ENCODE measurements around the gene ADGRA3.

The ADGRA3 gene

GRCh38 chr4:22515888-22516541, at the start of gene ADGRA3:
TSS of gene ADGRA3 (minus strand) at chr4:22516066. CDS start at chr4:22515784, 282 bp downstream.
- DNase-seq = peak; percentile 78

GRCh38 chr4:22556495-22556894, 40.6 kb upstream of the ADGRA3 start:
- DNase-seq = no peak

GRCh38 chr4:22554670-22555069, 38.8 kb upstream of the ADGRA3 start:
- DNase-seq = no peak

GRCh38 chr4:22553560-22553959, 37.7 kb upstream of the ADGRA3 start:
- no peak for DNase-seq

GRCh38 chr4:22552812-22553211, 36.9 kb upstream of the ADGRA3 start:
- no peak for DNase-seq

GRCh38 chr4:22551550-22551949, 35.7 kb upstream of the ADGRA3 start:
- DNase-seq = no peak

- DNase-seq = no peak
Observed at GRCh38 chr4:22546299-22546698, 30.4 kb upstream of the ADGRA3 start.

GRCh38 chr4:22539251-22539650, 23.4 kb upstream of the ADGRA3 start:
- DNase-seq = no peak

GRCh38 chr4:22537864-22538263, 22.0 kb upstream of the ADGRA3 start:
- DNase-seq = no peak

GRCh38 chr4:22534374-22534773, 18.5 kb upstream of the ADGRA3 start:
- DNase-seq = no peak

- no peak for DNase-seq
Observed at GRCh38 chr4:22532896-22533295, 17.0 kb upstream of the ADGRA3 start.

- no peak for DNase-seq
Observed at GRCh38 chr4:22532117-22532516, 16.3 kb upstream of the ADGRA3 start.

- DNase-seq = no peak
Observed at GRCh38 chr4:22531311-22532019, 15.6 kb upstream of the ADGRA3 start.

- no peak for DNase-seq
Observed at GRCh38 chr4:22524895-22525294, 9.0 kb upstream of the ADGRA3 start.

GRCh38 chr4:22522706-22523501, 7.0 kb upstream of the ADGRA3 start:
- no peak for DNase-seq

- no peak for DNase-seq
Observed at GRCh38 chr4:22522206-22522605, 6.3 kb upstream of the ADGRA3 start.

GRCh38 chr4:22521240-22521639, 5.4 kb upstream of the ADGRA3 start:
- no peak for DNase-seq

GRCh38 chr4:22515145-22515887, 550 bp downstream of the ADGRA3 start:
- peak; percentile 79 for DNase-seq

GRCh38 chr4:22514481-22514880, 1.4 kb downstream of the ADGRA3 start:
- no peak for DNase-seq

- no peak for DNase-seq
Observed at GRCh38 chr4:22514001-22514400, 1.9 kb downstream of the ADGRA3 start.

- no peak for DNase-seq
Observed at GRCh38 chr4:22512306-22512705, 3.6 kb downstream of the ADGRA3 start.

- no peak for DNase-seq
Observed at GRCh38 chr4:22510750-22511149, 5.1 kb downstream of the ADGRA3 start.

- DNase-seq = no peak
Observed at GRCh38 chr4:22508376-22508775, 7.5 kb downstream of the ADGRA3 start.
